ENCODE data around the gene KIF9.
"Not testable (repeated sequence)": the region's sequence is repeated elsewhere in the genome, so short reads cannot be mapped to it uniquely, and the experiment has no call there.

KIF9 gene

DNA sequence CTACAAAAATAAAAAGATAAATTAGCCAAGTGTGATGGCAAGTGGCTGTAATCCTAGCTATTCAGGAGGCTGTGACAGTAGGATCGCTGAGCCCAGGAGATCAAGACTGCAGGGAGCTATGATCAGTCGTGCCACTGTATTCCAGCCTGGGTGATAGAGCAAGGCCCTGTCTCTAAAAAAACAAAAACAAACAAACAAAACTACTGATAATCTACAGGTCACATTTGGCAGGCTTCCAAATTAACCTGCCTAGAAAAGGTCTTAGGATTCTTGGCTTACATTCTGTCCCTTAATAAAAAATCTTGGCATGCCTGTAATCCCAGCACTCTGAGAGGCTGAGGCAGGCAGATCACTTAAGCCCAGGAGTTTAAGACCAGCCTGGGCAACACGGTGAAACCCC is 85.3 kb downstream of the KIF9 start:
- H3K4me3 ChIP-seq (ENCODE audit: low read depth in 1 of 2, low read length in 2 of 2), result no peak overlapping the region

DNA sequence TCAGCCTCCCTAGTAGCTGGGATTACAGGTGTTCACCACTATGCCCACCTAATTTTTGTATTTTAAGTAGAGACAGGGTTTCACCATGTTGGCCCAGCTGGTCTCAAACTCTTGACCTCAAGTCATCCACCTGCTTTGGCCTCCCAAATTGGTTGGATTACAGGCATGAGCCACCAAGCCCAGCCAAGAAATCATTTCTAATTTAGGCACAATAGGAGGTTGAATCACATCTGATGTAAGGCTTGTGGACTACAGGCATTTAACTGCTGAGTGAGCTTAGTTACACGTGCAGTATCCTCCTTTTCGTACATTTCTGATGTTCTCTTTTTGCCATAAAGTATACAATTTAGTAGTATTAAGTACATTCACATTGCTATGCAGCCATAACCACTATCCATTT is 87.6 kb downstream of the KIF9 start:
- DNase-seq (no peak), ATAC-seq (ENCODE audit: insufficient read depth, low read depth) (no peak)
- H2AFZ ChIP-seq (ENCODE audit: low read depth, low read length), result no peak overlapping the region
- H3K27ac ChIP-seq (ENCODE audit: low read length), result no peak overlapping the region
- H3K4me3 ChIP-seq (ENCODE audit: low read depth in 1 of 2, low read length in 2 of 2), result no peak overlapping the region
- H3K4me1 ChIP-seq (ENCODE audit: insufficient read depth, low read length), result no peaks in the 10 kb centered on the region
- no peaks in the 10 kb centered on the region for H3K79me2 ChIP-seq (ENCODE audit: insufficient read depth, low read length)
- no peak for TF ChIP-seq EZH2 (IDR thresholded peaks at IDR 0.05; ENCODE audit: borderline replicate concordance, low read depth, low read length, severe bottlenecking)
- no peaks in the 10 kb centered on the region for H3K9me3 ChIP-seq (ENCODE audit: insufficient read depth, low read length, severe bottlenecking)
- H3K9ac ChIP-seq (ENCODE audit: low read depth, low read length), result no peak overlapping the region
- no peaks in the 10 kb centered on the region for H3K27me3 ChIP-seq (ENCODE audit: insufficient read depth, low read length, poor library complexity)
- H3K36me3 ChIP-seq (ENCODE audit: insufficient read depth, low read length), result no peaks in the 10 kb centered on the region
- no peaks in the 10 kb centered on the region for H4K20me1 ChIP-seq (ENCODE audit: insufficient read depth, low read length)
- no peak overlapping the region for H3K4me2 ChIP-seq (ENCODE audit: insufficient read depth, low read length)

More for the DNA sequence above, 85.3 kb downstream of the KIF9 start:
- DNase-seq (no peak), ATAC-seq (ENCODE audit: insufficient read depth, low read depth) (no peak)
- Histone ChIP-seq H3K79me2 (ENCODE audit: insufficient read depth, low read length) (no peaks in the 10 kb centered on the region), H3K36me3 (ENCODE audit: insufficient read depth, low read length) (no peaks in the 10 kb centered on the region), H4K20me1 (ENCODE audit: insufficient read depth, low read length) (no peaks in the 10 kb centered on the region), H3K9ac (ENCODE audit: low read depth, low read length) (no peak overlapping the region), H2AFZ (ENCODE audit: low read depth, low read length) (no peak overlapping the region), H3K9me3 (ENCODE audit: insufficient read depth, low read length, severe bottlenecking) (no peaks in the 10 kb centered on the region), H3K27ac (ENCODE audit: low read length) (no peak overlapping the region), H3K4me2 (ENCODE audit: insufficient read depth, low read length) (no peak overlapping the region), H3K27me3 (ENCODE audit: insufficient read depth, low read length, poor library complexity) (no peaks in the 10 kb centered on the region), H3K4me1 (ENCODE audit: insufficient read depth, low read length) (no peaks in the 10 kb centered on the region)
- TF ChIP-seq EZH2 (IDR thresholded peaks at IDR 0.05; ENCODE audit: borderline replicate concordance, low read depth, low read length, severe bottlenecking), result no peak
- TF ChIP-seq, protein P1, sequence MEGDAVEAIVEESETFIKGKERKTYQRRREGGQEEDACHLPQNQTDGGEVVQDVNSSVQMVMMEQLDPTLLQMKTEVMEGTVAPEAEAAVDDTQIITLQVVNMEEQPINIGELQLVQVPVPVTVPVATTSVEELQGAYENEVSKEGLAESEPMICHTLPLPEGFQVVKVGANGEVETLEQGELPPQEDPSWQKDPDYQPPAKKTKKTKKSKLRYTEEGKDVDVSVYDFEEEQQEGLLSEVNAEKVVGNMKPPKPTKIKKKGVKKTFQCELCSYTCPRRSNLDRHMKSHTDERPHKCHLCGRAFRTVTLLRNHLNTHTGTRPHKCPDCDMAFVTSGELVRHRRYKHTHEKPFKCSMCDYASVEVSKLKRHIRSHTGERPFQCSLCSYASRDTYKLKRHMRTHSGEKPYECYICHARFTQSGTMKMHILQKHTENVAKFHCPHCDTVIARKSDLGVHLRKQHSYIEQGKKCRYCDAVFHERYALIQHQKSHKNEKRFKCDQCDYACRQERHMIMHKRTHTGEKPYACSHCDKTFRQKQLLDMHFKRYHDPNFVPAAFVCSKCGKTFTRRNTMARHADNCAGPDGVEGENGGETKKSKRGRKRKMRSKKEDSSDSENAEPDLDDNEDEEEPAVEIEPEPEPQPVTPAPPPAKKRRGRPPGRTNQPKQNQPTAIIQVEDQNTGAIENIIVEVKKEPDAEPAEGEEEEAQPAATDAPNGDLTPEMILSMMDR (IDR thresholded peaks at IDR 0.05; ENCODE audit: borderline replicate concordance, extremely low read depth, low read length, poor library complexity, severe bottlenecking), result no peak

DNA sequence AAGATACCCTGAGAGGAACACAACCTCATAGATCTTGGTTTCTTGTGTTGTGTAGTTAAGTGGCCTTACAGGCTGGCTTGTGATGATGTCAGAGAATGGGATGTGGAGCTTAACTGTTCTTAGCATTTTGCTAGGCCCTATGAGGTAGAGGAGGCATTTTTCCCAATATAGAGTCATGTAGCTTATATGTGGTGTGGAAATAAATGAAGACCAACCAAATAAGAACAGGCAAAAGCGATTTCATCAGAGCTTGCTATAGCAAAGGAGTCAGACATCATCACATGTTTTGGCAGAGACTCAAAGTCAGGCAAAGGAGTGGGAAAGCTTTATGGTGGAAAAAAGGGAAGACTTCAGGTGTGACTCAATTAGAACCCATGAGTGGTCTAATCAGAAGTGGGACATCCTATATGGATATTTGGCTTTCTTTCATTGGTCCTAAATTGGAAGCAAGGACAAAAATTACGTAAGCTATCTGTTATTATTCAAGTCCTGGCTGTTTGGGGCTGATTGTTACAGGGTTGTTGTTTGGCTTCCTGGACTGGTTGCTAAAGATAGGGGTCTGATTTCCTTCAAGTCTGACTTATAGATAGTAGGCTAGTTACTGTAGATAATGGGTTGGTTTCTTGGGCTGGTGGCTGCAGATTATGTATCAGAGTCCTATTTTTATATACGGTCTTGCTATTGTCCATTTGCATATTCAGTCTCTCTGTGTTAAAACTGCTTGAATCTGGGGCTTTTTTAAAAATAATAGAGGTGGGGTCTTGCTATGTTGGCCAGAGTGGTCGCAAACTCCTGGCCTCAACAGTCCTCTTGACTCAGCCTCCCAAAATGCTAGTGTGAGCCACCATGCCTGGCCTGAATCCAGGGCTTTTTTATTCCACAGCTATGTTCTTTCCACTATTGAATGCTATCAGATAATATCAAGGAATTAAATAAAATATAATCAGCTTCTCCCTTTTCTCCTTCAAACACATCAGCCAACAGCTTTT is 88.4 kb downstream of the KIF9 start:
- Histone ChIP-seq H3K36me3 (ENCODE audit: insufficient read depth, low read length) (no peaks in the 10 kb centered on the region), H3K9me3 (ENCODE audit: insufficient read depth, low read length, severe bottlenecking) (no peaks in the 10 kb centered on the region), H3K9ac (ENCODE audit: low read depth, low read length) (no peak overlapping the region), H3K4me2 (ENCODE audit: insufficient read depth, low read length) (no peak overlapping the region), H3K79me2 (ENCODE audit: insufficient read depth, low read length) (no peaks in the 10 kb centered on the region), H3K27ac (ENCODE audit: low read length) (no peak overlapping the region), H3K4me3 (ENCODE audit: low read depth in 1 of 2, low read length in 2 of 2) (no peak overlapping the region), H4K20me1 (ENCODE audit: insufficient read depth, low read length) (no peaks in the 10 kb centered on the region), H3K4me1 (ENCODE audit: insufficient read depth, low read length) (no peaks in the 10 kb centered on the region), H2AFZ (ENCODE audit: low read depth, low read length) (no peak overlapping the region), H3K27me3 (ENCODE audit: insufficient read depth, low read length, poor library complexity) (no peaks in the 10 kb centered on the region)
- no peak for ATAC-seq (ENCODE audit: insufficient read depth, low read depth)
- DNase-seq, result no peak
- TF ChIP-seq EZH2 (IDR thresholded peaks at IDR 0.05; ENCODE audit: borderline replicate concordance, low read depth, low read length, severe bottlenecking), result no peak
- TF ChIP-seq, protein P1 (IDR thresholded peaks at IDR 0.05; ENCODE audit: borderline replicate concordance, extremely low read depth, low read length, poor library complexity, severe bottlenecking), result no peak

DNA sequence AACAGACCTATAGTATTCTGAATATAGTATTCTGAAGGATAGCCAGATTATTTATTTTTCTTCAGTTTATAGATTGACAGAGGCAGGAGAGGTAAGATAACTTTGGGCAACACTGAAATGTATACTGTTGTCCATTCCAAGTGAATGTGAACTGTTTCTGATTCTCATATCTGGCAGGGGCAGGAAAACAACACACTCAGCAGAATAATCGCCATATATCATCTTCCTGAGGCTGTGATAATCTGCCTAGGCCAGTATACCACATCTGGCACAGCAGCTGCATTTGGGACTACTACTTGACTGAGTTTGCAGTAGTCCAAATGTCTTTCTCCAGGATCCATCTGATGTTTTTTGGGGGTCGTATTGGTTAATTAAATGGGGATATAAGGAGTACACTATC is 96.3 kb downstream of the KIF9 start:
- Histone ChIP-seq H3K79me2 (ENCODE audit: insufficient read depth, low read length) (no peaks in the 10 kb centered on the region), H4K20me1 (ENCODE audit: insufficient read depth, low read length) (no peaks in the 10 kb centered on the region), H2AFZ (ENCODE audit: low read depth, low read length) (no peak overlapping the region), H3K36me3 (ENCODE audit: insufficient read depth, low read length) (no peaks in the 10 kb centered on the region), H3K4me2 (ENCODE audit: insufficient read depth, low read length) (no peak overlapping the region), H3K27ac (ENCODE audit: low read length) (no peak overlapping the region), H3K27me3 (ENCODE audit: insufficient read depth, low read length, poor library complexity) (no peaks in the 10 kb centered on the region), H3K9ac (ENCODE audit: low read depth, low read length) (no peak overlapping the region), H3K4me3 (ENCODE audit: low read depth in 1 of 2, low read length in 2 of 2) (no peak overlapping the region), H3K4me1 (ENCODE audit: insufficient read depth, low read length) (no peaks in the 10 kb centered on the region), H3K9me3 (ENCODE audit: insufficient read depth, low read length, severe bottlenecking) (no peaks in the 10 kb centered on the region)
- DNase-seq (no peak), ATAC-seq (ENCODE audit: insufficient read depth, low read depth) (no peak)
- TF ChIP-seq, protein P1 (IDR thresholded peaks at IDR 0.05; ENCODE audit: borderline replicate concordance, extremely low read depth, low read length, poor library complexity, severe bottlenecking), result no peak
- TF ChIP-seq EZH2 (IDR thresholded peaks at IDR 0.05; ENCODE audit: borderline replicate concordance, low read depth, low read length, severe bottlenecking), result no peak

DNA sequence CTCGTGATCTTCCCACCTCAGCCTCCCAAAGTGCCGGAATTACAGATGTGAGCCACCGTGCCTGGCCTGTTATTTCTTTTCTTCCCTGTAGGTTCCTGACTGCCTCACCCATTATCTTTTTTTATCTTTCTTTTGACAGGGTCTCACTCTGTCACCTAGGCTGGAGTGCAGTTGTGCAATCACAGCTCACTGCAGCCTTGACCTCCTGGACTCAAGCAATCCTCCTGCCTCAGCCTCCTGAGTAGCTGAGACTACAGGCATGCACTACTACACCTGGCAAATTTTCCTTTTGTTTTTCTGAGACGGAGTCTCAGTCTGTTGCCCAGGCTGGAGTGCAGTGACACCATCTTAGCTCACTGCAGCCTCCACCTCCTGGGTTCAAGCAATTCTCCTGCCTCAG is 100.9 kb downstream of the KIF9 start:
- not testable (repeated sequence) for H4K20me1 ChIP-seq (ENCODE audit: insufficient read depth, low read length); H3K4me2 ChIP-seq (ENCODE audit: insufficient read depth, low read length); H3K9me3 ChIP-seq (ENCODE audit: insufficient read depth, low read length, severe bottlenecking); H3K27ac ChIP-seq (ENCODE audit: low read length); H3K9ac ChIP-seq (ENCODE audit: low read depth, low read length); H3K27me3 ChIP-seq (ENCODE audit: insufficient read depth, low read length, poor library complexity); ATAC-seq (ENCODE audit: insufficient read depth, low read depth); H3K36me3 ChIP-seq (ENCODE audit: insufficient read depth, low read length); H3K4me1 ChIP-seq (ENCODE audit: insufficient read depth, low read length); H3K4me3 ChIP-seq (ENCODE audit: low read depth in 1 of 2, low read length in 2 of 2); H2AFZ ChIP-seq (ENCODE audit: low read depth, low read length); H3K79me2 ChIP-seq (ENCODE audit: insufficient read depth, low read length); DNase-seq

Data from DND-41 (cell line).